ENCODE results near the gene AQP10. TPM values are rescaled to one million over a fixed set of nuclear protein-coding genes. Genes with fewer than 3 reads are reported as not detected.
"Not testable (repeated sequence)": the region's sequence is repeated elsewhere in the genome, so short reads cannot be mapped to it uniquely, and the experiment has no call there.

The AQP10 gene
- total RNA-seq, 4 donors from 2014 or later, result not detected

DNA sequence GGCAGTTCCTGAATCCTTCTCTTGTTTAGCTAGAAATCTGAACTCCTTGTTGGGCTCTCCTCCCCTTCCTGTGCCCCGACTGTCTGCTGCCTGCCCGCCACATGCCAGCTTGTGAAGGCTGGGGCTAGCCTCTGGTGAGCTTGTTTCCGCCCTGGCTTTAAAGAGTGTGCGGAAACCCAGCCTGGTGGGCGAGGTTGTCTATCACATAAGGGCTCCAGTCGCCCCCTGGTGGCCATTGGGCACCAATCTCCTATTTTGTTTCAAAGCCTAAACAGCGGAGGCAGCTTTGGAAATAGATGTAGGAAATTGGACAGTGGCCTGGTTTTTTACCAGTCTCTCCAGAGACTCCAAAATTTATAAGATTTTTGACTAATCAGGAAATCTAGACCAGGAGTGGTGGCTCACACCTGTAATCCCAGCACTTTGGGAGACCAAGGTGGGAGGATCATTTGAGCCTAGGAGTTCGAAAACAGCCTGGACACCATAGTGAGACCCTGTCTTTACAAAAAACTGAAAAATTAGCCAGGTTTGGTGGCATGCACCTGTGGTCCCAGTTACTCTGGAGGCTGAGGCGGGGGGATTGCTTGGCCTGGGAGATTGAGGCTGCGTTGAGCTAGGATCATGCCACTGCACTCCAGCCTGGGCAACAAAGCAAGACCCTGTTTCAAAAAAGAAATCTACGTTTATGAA lies 14.3 kb downstream of the AQP10 start:
- 43 to 44% methylated on average over 11 of the region's 11 CpGs for WGBS, 2 donors
- H3K4me3 ChIP-seq (replicated peaks in 1 of 3), result no peak overlapping the region
- H3K36me3 ChIP-seq, result peaks cover 23 to 40% of the 10 kb centered on the region in 2 donors
- H3K4me1 ChIP-seq, result peaks cover 15 to 17% of the 10 kb centered on the region in 2 donors
- H3K27ac ChIP-seq, result peak overlapping the region; percentile 5 to 80 (median 78)
- TF ChIP-seq POLR2A (IDR thresholded peaks at IDR 0.05), result peak in 1 of 2 donors; percentile 39
- TF ChIP-seq, protein P1, sequence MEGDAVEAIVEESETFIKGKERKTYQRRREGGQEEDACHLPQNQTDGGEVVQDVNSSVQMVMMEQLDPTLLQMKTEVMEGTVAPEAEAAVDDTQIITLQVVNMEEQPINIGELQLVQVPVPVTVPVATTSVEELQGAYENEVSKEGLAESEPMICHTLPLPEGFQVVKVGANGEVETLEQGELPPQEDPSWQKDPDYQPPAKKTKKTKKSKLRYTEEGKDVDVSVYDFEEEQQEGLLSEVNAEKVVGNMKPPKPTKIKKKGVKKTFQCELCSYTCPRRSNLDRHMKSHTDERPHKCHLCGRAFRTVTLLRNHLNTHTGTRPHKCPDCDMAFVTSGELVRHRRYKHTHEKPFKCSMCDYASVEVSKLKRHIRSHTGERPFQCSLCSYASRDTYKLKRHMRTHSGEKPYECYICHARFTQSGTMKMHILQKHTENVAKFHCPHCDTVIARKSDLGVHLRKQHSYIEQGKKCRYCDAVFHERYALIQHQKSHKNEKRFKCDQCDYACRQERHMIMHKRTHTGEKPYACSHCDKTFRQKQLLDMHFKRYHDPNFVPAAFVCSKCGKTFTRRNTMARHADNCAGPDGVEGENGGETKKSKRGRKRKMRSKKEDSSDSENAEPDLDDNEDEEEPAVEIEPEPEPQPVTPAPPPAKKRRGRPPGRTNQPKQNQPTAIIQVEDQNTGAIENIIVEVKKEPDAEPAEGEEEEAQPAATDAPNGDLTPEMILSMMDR (IDR thresholded peaks at IDR 0.05), result peak; percentile 75 to 85 (median 82)
- no peaks in the 10 kb centered on the region for H3K9me3 ChIP-seq
- intact Hi-C loops (cut with DNase I), result no loop called here
- H3K27me3 ChIP-seq, result no peaks in the 10 kb centered on the region
- DNase-seq, result peak; percentile 89 to 94

- no peak for DNase-seq
- H3K4me3 ChIP-seq (replicated peaks in 1 of 3), result no peak overlapping the region
- no peak overlapping the region for H3K27ac ChIP-seq
- no peaks in the 10 kb centered on the region for H3K27me3 ChIP-seq
- peaks cover 30 to 41% of the 10 kb centered on the region in 2 donors for H3K36me3 ChIP-seq
- no peaks in the 10 kb centered on the region for H3K9me3 ChIP-seq
- 90 to 96% methylated on average over 8 of the region's 8 CpGs for WGBS, 2 donors
- intact Hi-C loops (cut with DNase I), result no loop called here
- TF ChIP-seq, protein P1 (IDR thresholded peaks at IDR 0.05), result no peak
- TF ChIP-seq POLR2A (IDR thresholded peaks at IDR 0.05), result no peak
- H3K4me1 ChIP-seq, result peaks cover 15 to 17% of the 10 kb centered on the region in 2 donors
Observed at GRCh38 chr1:154337253-154337894, 16.5 kb downstream of the AQP10 start.

DNA sequence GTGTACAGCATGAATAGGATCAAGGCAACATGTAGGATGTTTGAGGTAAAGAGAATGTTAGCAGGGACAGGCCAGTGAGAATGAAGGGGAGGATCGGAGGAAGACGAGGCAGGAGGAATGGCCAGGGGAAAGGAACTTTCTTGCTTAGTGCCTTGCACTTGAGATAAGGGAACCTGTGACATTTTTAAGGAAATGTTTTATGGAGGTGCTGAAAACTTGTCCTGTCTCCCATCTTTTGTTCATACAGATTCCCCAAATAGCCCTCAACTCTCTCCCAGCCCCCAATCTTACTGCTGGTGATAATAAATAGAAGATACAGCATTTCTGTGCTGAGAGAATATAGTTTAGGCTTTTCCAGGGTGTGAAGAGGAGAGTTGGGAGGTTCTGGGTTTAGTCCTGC lies 18.0 kb downstream of the AQP10 start:
- WGBS, 2 donors, result 94 to 99% methylated on average over 2 of the region's 2 CpGs
- peaks cover 45 to 53% of the 10 kb centered on the region in 2 donors for H3K36me3 ChIP-seq
- no peaks in the 10 kb centered on the region for H3K27me3 ChIP-seq
- peaks cover 14 to 15% of the 10 kb centered on the region in 2 donors for H3K4me1 ChIP-seq
- DNase-seq, result no peak
- intact Hi-C loops (cut with DNase I), result no loop called here
- no peaks in the 10 kb centered on the region for H3K9me3 ChIP-seq
- no peak overlapping the region for H3K4me3 ChIP-seq (replicated peaks in 1 of 3)
- TF ChIP-seq, protein P1 (IDR thresholded peaks at IDR 0.05), result no peak
- no peak for TF ChIP-seq POLR2A (IDR thresholded peaks at IDR 0.05)
- no peak overlapping the region for H3K27ac ChIP-seq

DNA sequence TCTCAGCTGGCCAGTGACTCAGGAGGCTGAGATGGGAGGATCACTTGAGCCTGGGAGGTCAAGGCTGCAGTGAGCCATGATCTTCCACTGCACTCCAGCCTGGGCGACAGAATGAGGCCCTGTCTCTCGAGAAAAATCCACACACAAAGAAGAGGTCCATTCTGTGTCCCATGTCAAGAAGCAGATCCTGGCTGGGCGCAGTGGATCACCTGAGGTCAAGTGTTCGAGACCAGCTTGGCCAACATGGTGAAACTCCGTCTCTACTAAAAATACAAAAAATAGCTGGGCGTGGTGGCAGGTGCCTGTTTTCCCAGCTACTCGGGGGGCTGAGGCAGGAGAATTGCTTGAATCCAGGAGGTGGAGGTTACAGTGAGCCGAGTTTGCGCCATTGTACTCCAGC lies 20.5 kb downstream of the AQP10 start:
- 99% methylated on average over 9 of the region's 9 CpGs for WGBS, 2 donors
- H3K36me3 ChIP-seq, result peaks cover 70 to 75% of the 10 kb centered on the region in 2 donors
- intact Hi-C loops (cut with DNase I), result not testable (repeated sequence)

DNA sequence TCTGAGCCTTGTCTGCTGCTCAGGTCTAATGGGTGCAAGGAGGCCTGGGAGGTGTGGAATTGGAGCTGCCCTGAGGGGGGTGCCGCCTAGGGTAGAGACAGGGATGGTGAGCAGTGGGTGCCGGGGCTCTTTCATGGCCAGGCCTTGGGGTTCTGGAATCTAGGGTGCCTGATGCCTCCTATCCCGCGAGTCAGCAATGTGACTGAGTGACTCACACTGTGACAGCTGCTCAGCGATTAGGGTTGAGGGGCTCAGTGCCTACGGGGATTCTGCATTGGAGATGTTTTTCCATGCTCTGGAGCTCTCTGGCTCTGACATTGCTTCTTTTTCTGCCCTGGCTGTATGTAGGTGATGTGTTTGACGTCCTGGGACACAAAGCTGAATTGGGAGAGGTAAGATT lies 21.2 kb downstream of the AQP10 start:
- WGBS, 2 donors, result 83 to 93% methylated on average over 7 of the region's 7 CpGs
- TF ChIP-seq, protein P1 (IDR thresholded peaks at IDR 0.05), result no peak
- no peak for TF ChIP-seq POLR2A (IDR thresholded peaks at IDR 0.05)

More for the DNA sequence above, 20.5 kb downstream of the AQP10 start:
- not testable (repeated sequence) for H3K4me3 ChIP-seq (replicated peaks in 1 of 3); H3K4me1 ChIP-seq; H3K27ac ChIP-seq; H3K27me3 ChIP-seq; DNase-seq; H3K9me3 ChIP-seq

More for the DNA sequence above, 21.2 kb downstream of the AQP10 start:
- no peak for DNase-seq
- Histone ChIP-seq H3K9me3 (no peaks in the 10 kb centered on the region), H3K27ac (no peak overlapping the region), H3K36me3 (peaks cover 78 to 79% of the 10 kb centered on the region in 2 donors), H3K4me1 (no peaks in the 10 kb centered on the region), H3K4me3 (replicated peaks in 1 of 3) (no peak overlapping the region), H3K27me3 (no peaks in the 10 kb centered on the region)
- intact Hi-C loops (cut with DNase I), result no loop called here

Data from thyroid gland (tissue), 4 donors.